Peyer's patch (tissue), 4 donors: ENCODE results near the gene CRACR2A. TPM values are rescaled to one million over a fixed set of nuclear protein-coding genes. Genes with fewer than 3 reads are reported as not detected.

Experiments
- DNase-seq, 3 donors: peaks; one replicate each; pipeline ENCODE4 v3.0.0-alpha.2; 2017 to 2019
- H3K27ac ChIP-seq, 4 donors: fragments of 200-600 bp; sonication (generic); one replicate each; pipeline ENCODE4 v1.5.1; 2016 to 2019
- H3K27me3 ChIP-seq, 2 donors: fragments of 200-600 bp; sonication (generic); one replicate each; pipeline ENCODE4 v1.5.1; 2019
- H3K36me3 ChIP-seq, 3 donors: fragments of 200-600 bp; sonication (generic); one replicate each; pipeline ENCODE4 v1.5.1; 2016 to 2019
- H3K4me1 ChIP-seq, 4 donors: fragments of 200-600 bp; sonication (generic); one replicate each; pipeline ENCODE4 v1.5.1; 2016 to 2019
- H3K4me3 ChIP-seq, 4 donors: fragments of 200-600 bp; sonication (generic); 1 replicate in 3 of 4; 2 replicates in 1 of 4; pipeline ENCODE4 v1.5.1; 2016 to 2019; ENCODE audit warnings: mild to moderate bottlenecking in 1 of 4
- H3K9me3 ChIP-seq, 4 donors: fragments of 200-600 bp; sonication (generic); one replicate each; pipeline ENCODE4 v1.5.1; 2016 to 2019; ENCODE audit warnings: mild to moderate bottlenecking in 1 of 4
- CTCF ChIP-seq, 6 experiments: fragments of 450-650 bp in 4 of 6; fragments of 200-600 bp in 2 of 6; sonication (generic) in 1 of 6; IDR thresholded peaks; one replicate each; pipeline ENCODE4 v1.5.1; 2017 to 2019; ENCODE audit warnings: antibody characterized with exemption in 6 of 6, mild to moderate bottlenecking in 3 of 6, moderate library complexity in 1 of 6
- POLR2A ChIP-seq, 2 donors: fragments of 450-650 bp; IDR thresholded peaks; one replicate each; pipeline ENCODE4 v1.5.1; 2017; ENCODE audit warnings: antibody characterized with exemption in 2 of 2, mild to moderate bottlenecking in 2 of 2, moderate library complexity in 2 of 2
- total RNA-seq, 4 donors: library from RNA; depleted of rRNA; stranded (reverse); fragments of >200 nt; gene quantifications; one replicate each; pipeline ENCODE4 v1.1.0, GENCODE V29; 2016

The CRACR2A gene
- total RNA-seq, 4 donors from 2014 or later, result 52.3 to 81.7 (median 65.9) TPM

GRCh38 chr12:3698218-3698974, 54.5 kb downstream of the CRACR2A start:
- no peak for DNase-seq
- Histone ChIP-seq H3K4me1 (no peaks in the 10 kb centered on the region), H3K27me3 (no peaks in the 10 kb centered on the region), H3K4me3 (no peak overlapping the region), H3K9me3 (no peaks in the 10 kb centered on the region), H3K36me3 (no peaks in the 10 kb centered on the region), H3K27ac (no peak overlapping the region)
- no peak for TF ChIP-seq POLR2A (IDR thresholded peaks at IDR 0.05)
- no peak for TF ChIP-seq CTCF (IDR thresholded peaks at IDR 0.05)

GRCh38 chr12:3697311-3697870, 55.5 kb downstream of the CRACR2A start:
- TF ChIP-seq POLR2A (IDR thresholded peaks at IDR 0.05) (no peak), CTCF (IDR thresholded peaks at IDR 0.05) (no peak)

GRCh38 chr12:3694673-3695072, 58.2 kb downstream of the CRACR2A start:
- no peaks in the 10 kb centered on the region for H3K36me3 ChIP-seq
- no peak for TF ChIP-seq CTCF (IDR thresholded peaks at IDR 0.05)
- TF ChIP-seq POLR2A (IDR thresholded peaks at IDR 0.05), result no peak
- no peak overlapping the region for H3K4me3 ChIP-seq
- no peaks in the 10 kb centered on the region for H3K4me1 ChIP-seq
- no peak for DNase-seq
- no peaks in the 10 kb centered on the region for H3K27me3 ChIP-seq
- H3K27ac ChIP-seq, result no peak overlapping the region
- no peaks in the 10 kb centered on the region for H3K9me3 ChIP-seq

More at GRCh38 chr12:3697311-3697870, 55.5 kb downstream of the CRACR2A start:
- H3K36me3 ChIP-seq, result no peaks in the 10 kb centered on the region
- H3K27me3 ChIP-seq, result no peaks in the 10 kb centered on the region
- H3K27ac ChIP-seq, result no peak overlapping the region
- no peaks in the 10 kb centered on the region for H3K4me1 ChIP-seq
- no peak for DNase-seq
- H3K9me3 ChIP-seq, result no peaks in the 10 kb centered on the region
- no peak overlapping the region for H3K4me3 ChIP-seq

GRCh38 chr12:3692616-3693365, 60.1 kb downstream of the CRACR2A start:
- no peaks in the 10 kb centered on the region for H3K27me3 ChIP-seq
- H3K9me3 ChIP-seq, result no peaks in the 10 kb centered on the region
- DNase-seq, result no peak
- TF ChIP-seq CTCF (IDR thresholded peaks at IDR 0.05) (no peak), POLR2A (IDR thresholded peaks at IDR 0.05) (no peak)
- no peaks in the 10 kb centered on the region for H3K4me1 ChIP-seq
- H3K36me3 ChIP-seq, result no peaks in the 10 kb centered on the region
- no peak overlapping the region for H3K27ac ChIP-seq
- H3K4me3 ChIP-seq, result no peak overlapping the region

GRCh38 chr12:3686463-3686862, 66.4 kb downstream of the CRACR2A start:
- Histone ChIP-seq H3K27me3 (no peaks in the 10 kb centered on the region), H3K4me3 (no peak overlapping the region), H3K27ac (no peak overlapping the region), H3K36me3 (no peaks in the 10 kb centered on the region), H3K9me3 (no peaks in the 10 kb centered on the region), H3K4me1 (no peaks in the 10 kb centered on the region)
- no peak for TF ChIP-seq CTCF (IDR thresholded peaks at IDR 0.05)
- no peak for TF ChIP-seq POLR2A (IDR thresholded peaks at IDR 0.05)
- DNase-seq, result no peak
